ENCODE results near the gene FZD4.

The FZD4 gene

GRCh38 chr11:86904001-86904400 lies 51.2 kb downstream of the FZD4 start:
- DNase-seq = no peak

- no peak for DNase-seq
Measured at GRCh38 chr11:86902345-86902744, 52.9 kb downstream of the FZD4 start.

- peak; percentile 38 for DNase-seq
Measured at GRCh38 chr11:86901599-86901998, 53.6 kb downstream of the FZD4 start.

GRCh38 chr11:86900162-86900561 lies 55.0 kb downstream of the FZD4 start:
- DNase-seq = no peak

- DNase-seq = no peak
Measured at GRCh38 chr11:86898689-86899088, 56.5 kb downstream of the FZD4 start.

GRCh38 chr11:86896441-86896841 lies 58.8 kb downstream of the FZD4 start:
- DNase-seq = peak; percentile 42
